ENCODE measurements around the gene HDAC7. TPM values are rescaled to one million over a fixed set of nuclear protein-coding genes. Genes with fewer than 3 reads are reported as not detected.

HDAC7 gene
- total RNA-seq, 1 experiment from 2014 or later, result 3.6 TPM

DNA sequence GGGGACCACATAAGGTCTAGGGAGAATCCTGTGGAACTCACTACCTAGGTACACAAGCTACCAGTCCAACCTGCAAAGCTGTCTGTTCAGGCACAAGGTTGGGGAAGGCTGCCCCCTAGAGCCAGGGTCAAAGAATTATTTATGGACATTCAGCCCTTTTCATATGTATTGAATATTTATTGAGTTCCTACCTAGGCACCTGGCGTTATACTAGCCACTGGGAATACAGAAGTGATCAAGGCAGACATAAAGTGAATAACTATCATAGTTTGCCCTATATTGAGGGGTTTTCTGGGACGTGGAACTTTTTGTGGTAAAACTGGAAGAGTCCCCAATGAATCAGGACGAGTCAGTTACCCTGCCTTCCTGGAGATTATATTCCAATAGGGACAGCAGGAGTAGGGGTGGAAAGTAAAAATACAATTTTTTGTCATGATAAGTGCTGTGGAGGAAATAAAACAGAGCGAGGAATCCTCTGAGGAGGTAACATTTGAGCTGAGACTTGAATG is 52.4 kb downstream of the HDAC7 start:
- in situ Hi-C loops (cut with HindIII; ENCODE audit: low pct_unique_long_range_greater_than_20kb, low sequenced_read_pairs), result no loop called here
- peak; percentile 70 for DNase-seq (ENCODE audit: low read depth, low spot score)

DNA sequence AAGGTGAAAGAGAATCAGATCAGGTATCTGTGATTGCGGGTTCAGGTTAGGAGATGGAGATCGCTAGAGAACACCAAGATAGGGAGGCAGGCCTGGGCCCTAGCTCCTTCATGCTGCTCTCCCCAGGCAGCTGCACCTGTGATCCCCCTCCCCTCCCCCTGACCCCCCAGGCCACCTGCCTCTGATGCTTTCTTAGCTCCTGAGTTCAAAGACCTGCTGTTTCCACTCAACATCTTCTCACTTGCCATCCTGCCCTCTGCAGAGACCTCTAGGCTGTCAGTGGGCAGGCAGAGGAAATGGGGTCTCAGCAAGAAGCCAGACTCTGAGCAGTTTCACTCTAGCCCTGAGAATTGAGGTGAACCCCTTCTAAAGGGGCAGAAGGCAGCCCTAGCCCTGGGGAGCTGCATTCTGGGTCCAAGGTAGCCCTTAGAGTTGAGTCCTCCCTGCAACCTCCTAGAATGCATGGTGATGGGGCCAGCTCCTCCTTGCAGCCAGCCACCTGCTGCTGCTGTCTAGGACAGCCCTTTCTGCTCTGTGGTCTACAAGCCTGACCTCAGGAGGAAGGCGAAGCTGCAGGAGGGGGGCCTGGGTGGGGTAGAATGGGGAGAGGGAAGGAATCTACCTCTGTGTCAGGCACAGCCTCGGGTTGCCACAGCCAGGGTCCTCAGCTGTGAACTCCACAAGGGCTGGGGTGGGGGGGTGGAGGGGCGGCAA is 53.0 kb downstream of the HDAC7 start:
- in situ Hi-C loops (cut with HindIII; ENCODE audit: low pct_unique_long_range_greater_than_20kb, low sequenced_read_pairs), result no loop called here

DNA sequence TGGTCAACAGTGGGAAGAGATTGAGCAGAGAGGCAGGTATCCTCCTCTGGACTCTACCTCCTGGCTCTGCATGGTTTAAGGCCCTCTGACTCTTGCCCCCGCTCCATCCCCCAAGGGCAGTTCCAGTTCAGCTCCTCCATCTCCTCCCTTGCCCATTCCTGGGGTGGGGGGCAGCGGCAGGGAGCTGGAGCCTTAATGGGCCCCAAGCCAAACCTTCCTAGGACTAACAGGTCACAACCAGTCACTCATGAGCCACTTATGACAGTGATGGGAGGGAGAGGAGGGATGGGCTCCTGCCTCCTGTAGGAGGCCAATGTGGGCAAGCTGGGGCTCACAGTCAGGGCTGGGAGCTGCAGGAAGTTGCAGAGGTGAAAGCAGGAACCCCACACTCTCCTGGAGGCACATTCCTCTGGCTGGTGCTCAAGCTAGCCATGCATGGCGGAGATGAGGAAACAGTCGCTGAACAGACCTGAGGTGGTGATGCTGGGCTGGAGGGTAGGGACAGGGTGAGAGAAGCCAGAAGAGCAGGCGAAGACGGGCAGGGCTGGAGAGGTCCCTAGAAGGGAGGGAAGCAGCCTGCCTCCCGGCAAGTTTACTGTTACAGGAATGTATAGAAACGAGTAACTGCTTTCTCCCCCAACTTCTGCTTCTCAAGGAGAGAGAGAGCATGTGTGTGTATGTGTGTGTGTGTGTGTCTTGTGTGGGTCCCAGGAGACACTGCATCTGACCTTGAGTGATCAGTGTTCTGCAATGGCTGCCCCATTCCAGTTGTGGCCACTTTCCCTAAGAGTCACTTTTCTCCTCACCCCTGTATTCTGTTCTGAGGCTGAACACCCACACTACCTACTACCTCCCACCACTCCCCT is 56.0 kb downstream of the HDAC7 start:
- in situ Hi-C loops (cut with HindIII; ENCODE audit: low pct_unique_long_range_greater_than_20kb, low sequenced_read_pairs), result no loop called here
- no peak for DNase-seq (ENCODE audit: low read depth, low spot score)

More for the DNA sequence above, 53.0 kb downstream of the HDAC7 start:
- DNase-seq (ENCODE audit: low read depth, low spot score), result no peak

DNA sequence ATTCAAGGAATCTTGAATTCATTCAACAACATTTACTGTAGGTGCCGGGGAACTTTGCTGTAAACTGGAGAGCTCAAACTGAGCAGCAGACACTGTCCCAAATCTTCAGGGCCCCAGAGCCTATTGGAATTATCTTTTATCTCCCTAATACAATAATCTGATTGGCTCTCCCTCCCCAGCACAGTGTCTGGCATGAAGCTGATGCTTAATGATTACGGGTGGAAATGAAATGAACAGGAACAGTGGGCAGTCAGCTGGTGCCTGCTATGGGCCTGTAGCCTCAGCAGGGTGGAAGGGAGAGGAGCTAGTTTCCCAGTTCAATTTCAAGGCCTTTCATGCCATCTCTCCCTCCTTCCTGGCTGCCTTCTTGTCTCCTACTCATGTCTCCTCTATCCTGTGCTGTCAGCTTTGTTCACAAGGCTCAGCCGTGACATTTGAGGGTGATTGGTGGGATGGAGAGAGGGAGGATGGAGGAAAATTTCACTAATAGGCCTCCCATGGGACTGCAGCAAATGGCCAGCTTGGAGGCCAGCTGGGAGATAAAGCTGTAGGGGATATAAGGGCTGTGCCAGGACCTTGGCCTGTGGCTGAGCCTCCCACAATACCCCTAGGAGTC is 56.7 kb downstream of the HDAC7 start:
- DNase-seq (ENCODE audit: low read depth, low spot score), result no peak
- in situ Hi-C loops (cut with HindIII; ENCODE audit: low pct_unique_long_range_greater_than_20kb, low sequenced_read_pairs), result no loop called here

DNA sequence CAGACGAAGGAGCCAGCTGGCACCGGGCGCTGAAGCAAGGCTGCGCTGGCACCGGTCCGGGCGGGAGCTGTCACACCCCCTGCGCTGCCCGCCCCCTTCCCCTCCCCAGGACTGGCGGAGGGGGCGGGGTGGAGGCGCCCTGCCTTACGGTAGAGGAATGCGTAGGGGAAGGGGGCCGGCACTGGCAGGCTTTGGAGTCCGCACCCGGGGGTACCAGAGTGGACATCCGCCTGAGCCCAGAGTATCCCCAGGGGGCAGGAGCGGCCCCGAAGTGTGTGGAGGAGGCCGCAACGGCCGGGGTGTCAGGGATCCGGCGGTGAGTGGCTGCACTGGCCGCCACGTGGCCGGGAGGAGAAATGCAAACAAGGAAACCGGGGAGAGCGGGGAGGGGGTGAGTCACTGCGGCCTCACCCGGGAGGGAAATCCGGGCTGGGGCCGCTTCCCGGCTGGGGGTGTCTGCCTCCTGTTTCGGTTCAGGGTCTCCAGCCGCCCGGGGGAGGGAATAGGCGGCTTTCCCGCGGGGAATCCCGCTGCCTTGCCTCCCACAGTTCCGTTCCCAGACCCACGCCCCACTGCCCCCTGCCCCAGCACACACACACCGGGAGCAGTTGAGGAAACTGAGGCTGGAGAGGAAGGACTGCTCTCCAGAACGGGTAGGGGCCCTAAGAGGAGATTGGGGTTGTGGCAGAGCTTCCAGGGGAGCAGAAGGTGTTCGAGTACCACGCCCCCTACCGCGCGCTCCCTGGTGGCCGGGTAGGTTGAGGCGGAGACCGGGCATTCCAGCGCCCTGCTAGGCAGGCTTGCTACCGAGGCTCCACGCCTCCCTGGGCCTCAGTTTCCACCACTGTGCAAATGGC is 60.6 kb downstream of the HDAC7 start, which contains the start of gene RAPGEF3:
TSS of gene RAPGEF3 (minus strand) at position 47 of the 857 bp plus-strand sequence. CDS start 324 bp downstream, outside the sequence.
- in situ Hi-C loops (cut with HindIII; ENCODE audit: low pct_unique_long_range_greater_than_20kb, low sequenced_read_pairs), result no loop called here
- peak; percentile 73 for DNase-seq (ENCODE audit: low read depth, low spot score)

DNA sequence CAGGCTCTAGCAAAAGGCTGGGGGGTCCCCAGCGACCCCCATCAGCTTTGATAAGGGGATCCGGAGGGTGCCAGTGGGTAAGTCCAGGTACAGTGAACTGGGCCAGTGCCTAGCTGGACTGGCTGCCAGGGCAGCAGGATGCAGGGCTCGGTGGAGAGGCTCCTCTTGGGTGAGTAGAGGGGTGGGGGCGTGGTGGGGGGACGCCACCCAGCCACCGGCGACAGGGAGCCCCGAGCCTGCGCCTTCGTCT is 61.2 kb downstream of the HDAC7 start:
- no peak for DNase-seq (ENCODE audit: low read depth, low spot score)
- in situ Hi-C loops (cut with HindIII; ENCODE audit: low pct_unique_long_range_greater_than_20kb, low sequenced_read_pairs), result no loop called here

DNA sequence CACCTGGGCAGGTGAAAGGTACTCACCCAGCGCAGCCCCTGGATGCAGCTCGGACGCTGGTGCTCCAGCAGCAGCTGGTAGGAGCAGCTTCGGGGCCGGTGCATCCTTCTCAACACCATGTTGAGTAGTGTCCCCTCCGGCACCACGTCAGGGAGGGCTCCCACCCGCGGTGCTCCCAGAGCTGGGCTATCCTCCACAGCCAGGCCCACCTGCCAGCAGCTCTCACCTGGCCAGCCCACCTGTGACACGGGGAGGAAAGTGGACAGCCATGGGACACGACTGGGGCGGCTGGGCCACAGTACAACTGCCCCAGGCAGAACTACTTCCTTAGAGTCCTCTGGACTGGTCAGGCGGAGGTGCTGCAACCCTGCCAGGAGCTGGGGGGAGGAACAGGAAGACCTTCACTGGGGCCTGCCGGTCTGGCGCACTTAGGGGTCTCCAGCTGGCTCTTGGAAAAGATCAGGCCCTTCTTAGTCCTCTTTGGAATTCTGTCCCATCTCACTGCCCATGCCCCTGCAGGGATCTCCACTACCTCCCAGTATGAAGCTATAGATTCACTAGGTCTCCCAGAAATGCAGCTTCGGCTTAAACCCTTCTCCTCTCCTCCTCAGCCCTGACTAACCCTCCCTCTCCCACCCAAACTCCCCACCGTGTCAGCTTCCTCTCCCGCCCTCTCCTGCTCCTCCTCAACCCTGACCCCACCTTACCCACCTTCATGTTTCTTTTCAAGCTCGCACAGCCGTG is 61.7 kb downstream of the HDAC7 start:
- in situ Hi-C loops (cut with HindIII; ENCODE audit: low pct_unique_long_range_greater_than_20kb, low sequenced_read_pairs), result no loop called here
- DNase-seq (ENCODE audit: low read depth, low spot score), result no peak

DNA sequence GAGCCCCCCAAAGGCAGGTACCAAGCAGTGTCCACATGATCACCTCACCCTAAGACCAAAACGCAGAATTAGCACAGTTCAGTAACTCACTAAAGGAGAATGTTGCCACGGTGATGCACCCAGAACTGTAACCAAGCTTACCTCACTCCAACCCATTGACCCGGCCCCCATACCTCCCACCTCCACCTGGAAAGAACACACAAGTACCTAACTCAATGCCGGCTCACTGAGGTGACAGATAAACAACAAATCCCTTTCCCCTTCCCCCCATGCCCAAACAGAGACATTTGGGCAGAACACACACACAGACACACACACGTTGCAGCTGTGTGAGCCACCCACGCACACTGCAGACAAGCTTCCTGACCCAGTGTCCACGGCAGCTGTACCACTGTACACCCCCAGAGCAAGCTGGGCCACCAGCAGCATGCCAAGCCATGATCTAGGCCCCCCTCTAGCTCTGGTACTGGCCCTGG is 62.3 kb downstream of the HDAC7 start:
- in situ Hi-C loops (cut with HindIII; ENCODE audit: low pct_unique_long_range_greater_than_20kb, low sequenced_read_pairs), result no loop called here
- no peak for DNase-seq (ENCODE audit: low read depth, low spot score)

DNA sequence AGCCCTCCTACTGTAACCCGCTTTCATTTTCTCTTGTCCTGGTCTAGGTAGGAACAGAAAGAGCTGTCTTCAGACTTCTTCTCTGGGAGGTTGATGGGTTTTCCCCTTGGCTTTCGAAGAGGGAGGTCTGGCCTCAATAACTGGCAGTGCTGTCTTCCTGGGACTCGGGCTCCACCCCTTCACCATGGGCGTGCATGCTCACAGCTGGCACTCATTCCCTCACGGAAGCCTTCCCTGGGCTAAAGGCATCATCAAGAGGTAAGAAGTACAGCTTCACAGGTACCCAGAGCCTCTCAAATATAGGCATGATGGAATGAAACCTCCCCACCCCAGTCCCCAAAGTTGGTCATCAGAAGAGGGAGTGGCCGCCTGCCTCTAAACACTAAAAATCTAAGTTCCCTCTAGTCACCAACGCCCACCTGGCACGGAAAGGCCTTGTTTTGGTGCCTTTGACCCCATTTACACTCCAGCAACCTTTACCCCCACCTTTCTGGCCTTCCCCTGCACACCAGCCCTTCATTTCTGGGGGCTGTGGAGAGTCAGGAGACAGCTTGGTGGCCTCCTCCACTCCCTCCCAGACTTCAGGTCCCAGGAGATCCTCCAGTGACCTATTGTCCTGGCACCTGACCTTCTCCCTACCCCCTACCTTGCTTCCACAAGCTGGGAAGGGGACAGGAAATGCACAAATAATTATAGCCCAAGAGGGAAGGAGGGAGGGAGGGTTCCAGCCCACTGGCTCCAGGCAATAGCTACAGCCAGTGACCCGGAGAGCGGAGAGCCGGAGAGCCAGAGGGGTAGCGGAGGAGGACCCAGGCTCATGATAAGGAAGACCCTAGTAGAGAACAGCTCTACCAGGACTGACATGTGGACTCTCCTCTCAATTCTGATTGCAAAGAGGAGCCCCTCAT is 63.8 kb downstream of the HDAC7 start:
- no peak for DNase-seq (ENCODE audit: low read depth, low spot score)
- in situ Hi-C loops (cut with HindIII; ENCODE audit: low pct_unique_long_range_greater_than_20kb, low sequenced_read_pairs), result no loop called here

DNA sequence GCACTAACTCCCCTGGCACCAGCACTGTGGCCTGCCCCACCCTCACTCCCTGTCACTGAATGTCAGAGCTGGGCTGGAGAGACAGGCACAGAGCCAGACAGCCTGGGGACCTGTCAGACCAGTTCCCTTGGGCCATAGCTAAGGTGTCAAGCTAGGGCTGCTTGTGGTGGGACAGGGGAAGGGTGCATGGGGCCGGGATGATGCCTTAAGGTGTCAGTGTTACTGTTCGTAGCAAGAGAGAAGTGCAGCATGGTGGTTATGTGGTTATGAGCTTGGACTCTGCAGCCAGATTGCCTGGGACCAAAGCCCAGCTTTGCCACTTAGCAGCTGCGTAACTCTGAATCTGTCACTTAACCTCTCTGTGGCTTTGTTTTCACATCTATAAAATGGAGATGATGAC is 64.8 kb downstream of the HDAC7 start:
- in situ Hi-C loops (cut with HindIII; ENCODE audit: low pct_unique_long_range_greater_than_20kb, low sequenced_read_pairs), result no loop called here

DNA sequence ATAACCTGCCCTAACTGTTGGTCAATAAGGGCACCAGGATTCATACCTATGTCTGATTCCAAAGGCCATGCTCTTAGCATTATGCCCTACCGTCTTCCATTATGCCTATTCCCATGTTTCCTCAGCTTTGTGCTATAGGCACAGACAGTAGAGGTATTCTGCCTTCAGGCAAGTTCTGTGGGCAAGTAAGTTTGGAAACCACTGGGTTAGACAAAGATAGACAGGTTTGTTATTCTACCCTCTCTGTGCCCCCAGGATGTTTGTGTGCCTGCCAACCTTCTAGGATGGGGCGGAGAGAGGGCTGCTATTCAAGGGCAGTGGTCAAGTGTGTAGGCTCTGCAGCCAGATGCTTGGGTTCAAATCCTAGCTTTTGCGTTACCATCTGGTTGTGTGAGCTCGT is 65.6 kb downstream of the HDAC7 start:
- in situ Hi-C loops (cut with HindIII; ENCODE audit: low pct_unique_long_range_greater_than_20kb, low sequenced_read_pairs), result no loop called here
- DNase-seq (ENCODE audit: low read depth, low spot score), result no peak

More for the DNA sequence above, 64.8 kb downstream of the HDAC7 start:
- DNase-seq (ENCODE audit: low read depth, low spot score), result no peak

DNA sequence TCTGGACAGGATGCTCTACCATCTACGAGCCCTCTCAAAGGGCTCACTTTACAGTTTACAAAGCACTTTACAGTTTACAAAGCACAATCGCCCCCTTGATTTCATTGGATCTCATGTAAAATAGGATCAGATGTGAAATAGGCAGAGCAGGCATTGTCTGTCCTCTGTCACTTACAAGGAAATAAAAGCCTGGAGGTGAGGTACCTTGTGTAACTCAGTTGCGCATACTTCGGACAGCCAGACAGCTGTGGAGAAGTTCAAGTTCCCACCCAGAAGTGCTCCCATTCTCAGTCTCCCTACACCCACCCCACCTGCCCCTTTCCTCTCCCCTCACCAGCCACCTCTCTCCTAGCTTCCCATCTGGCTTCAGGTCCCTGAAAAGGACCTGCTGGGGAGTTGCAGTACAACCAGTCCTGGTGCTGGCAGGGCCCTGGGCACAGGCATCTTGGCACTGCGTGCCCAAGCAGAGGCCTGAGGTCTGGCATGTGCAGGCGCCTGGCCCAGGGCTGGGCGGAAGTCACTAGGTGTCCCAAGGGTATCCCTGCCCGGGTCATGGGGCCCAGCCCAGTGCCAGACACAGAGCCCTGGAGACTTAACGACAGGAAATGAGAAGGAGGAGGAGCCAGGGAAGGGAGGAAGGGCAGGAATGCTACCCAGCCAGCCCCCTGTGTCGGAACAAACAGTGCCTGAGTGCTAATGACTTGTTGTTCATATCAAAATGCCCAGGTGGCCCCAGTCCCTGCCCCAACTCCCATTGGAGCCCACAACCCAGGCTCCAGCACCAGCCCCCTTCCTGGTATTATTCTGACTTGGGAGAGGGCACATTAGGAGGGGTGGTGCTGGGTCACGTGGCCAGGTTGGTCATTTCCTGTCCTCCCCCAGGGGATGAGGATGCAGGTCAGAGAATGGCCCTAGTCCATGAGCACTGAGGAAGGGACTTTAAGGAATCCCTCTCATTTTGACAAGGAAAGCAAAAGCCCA is 66.4 kb downstream of the HDAC7 start:
- peak; percentile 68 for DNase-seq (ENCODE audit: low read depth, low spot score)

DNA sequence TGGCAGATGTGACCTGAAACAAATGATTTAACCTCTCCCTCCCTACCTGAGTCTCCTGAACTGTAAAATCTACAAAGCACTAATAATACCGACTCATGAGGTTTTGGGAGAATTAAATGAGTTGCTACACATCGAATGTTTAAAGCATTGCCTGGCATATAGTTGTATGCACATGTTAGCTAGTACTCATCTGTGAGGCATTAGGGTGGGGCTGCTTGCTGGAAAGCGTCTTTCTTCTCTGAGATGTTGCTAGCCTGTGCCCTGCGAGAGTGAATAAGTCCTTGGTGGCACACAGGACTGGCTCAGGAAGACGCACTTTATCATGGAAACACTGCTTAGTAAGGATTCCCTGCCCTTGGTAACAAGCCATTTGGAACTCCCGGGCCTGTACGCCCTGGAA is 67.2 kb downstream of the HDAC7 start:
- in situ Hi-C loops (cut with HindIII; ENCODE audit: low pct_unique_long_range_greater_than_20kb, low sequenced_read_pairs), result no loop called here

More for the DNA sequence above, 66.4 kb downstream of the HDAC7 start:
- in situ Hi-C loops (cut with HindIII; ENCODE audit: low pct_unique_long_range_greater_than_20kb, low sequenced_read_pairs), result no loop called here

DNA sequence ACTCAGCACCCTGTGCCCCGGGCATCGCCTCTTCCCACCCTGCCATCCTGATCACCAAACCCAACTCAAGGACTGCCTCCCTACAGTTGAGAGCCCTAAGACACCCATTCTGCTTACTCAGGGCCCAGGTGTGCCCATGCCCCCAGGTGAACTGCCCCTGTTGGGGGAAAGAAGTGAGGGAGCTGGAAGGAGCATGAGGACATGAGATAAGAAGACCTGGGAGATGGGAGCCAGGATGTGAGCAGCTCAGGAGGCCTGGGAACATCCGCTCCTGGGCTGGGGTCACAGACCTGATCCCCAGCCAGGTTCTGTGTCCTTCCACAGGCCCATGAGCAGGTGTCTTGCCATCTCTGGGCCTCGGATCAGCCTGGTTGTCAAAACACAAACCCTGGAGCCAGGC is 67.6 kb downstream of the HDAC7 start:
- in situ Hi-C loops (cut with HindIII; ENCODE audit: low pct_unique_long_range_greater_than_20kb, low sequenced_read_pairs), result no loop called here
- no peak for DNase-seq (ENCODE audit: low read depth, low spot score)

More for the DNA sequence above, 67.2 kb downstream of the HDAC7 start:
- no peak for DNase-seq (ENCODE audit: low read depth, low spot score)

DNA sequence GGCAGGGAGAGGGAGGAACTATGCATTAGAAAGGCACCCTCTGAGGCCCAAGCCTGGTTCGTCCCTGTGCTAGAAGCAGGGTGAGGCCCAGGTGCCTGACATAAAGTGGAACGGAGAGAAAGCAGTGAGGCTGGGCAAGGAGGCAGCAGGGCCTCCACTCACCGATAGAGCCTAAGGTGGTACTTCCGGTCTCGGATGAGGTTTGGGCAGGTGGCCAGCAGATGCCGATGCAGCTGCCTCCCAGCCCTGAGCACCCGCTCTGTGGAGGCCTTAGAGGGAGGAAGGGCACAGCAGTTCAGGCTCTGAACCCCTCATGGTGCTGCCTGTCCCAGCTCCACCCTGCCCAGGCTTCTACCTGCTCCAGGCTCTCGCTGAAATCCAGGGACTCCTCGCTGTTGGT is 68.1 kb downstream of the HDAC7 start:
- in situ Hi-C loops (cut with HindIII; ENCODE audit: low pct_unique_long_range_greater_than_20kb, low sequenced_read_pairs), result no loop called here
- DNase-seq (ENCODE audit: low read depth, low spot score), result no peak
